Activated naive CD4-positive, alpha-beta T cell treated with anti-CD3 and anti-CD28 coated beads, Interleukin-2, amount 50 U/mL, for 72 hours (primary cell): Measurements from ENCODE around the gene CRCP. TPM values are rescaled to one million over a fixed set of nuclear protein-coding genes. Genes with fewer than 3 reads are reported as not detected.

ENCODE experiments used
- ATAC-seq, 2 donors: fragments of 150-1000 bp; cut with Tn5 transposase; 2 replicates each; pipeline ENCODE4 v1.10.0; 2021; ENCODE audit warnings: mild to moderate bottlenecking in 2 of 2, moderate library complexity in 2 of 2
- DNase-seq, 2 donors: peaks; one replicate each; pipeline ENCODE4 v3.0.0; 2021 to 2022; ENCODE audit warnings: low spot score in 2 of 2
- H3K27ac Mint-ChIP-seq, 2 donors: one replicate each; pipeline ENCODE4 v1.8.0; 2022; ENCODE audit warnings: mild to moderate bottlenecking in 2 of 2, mixed read lengths in 2 of 2
- H3K36me3 Mint-ChIP-seq, 2 donors: one replicate each; pipeline ENCODE4 v1.8.0; 2022; ENCODE audit warnings: mixed read lengths in 2 of 2
- H3K9me3 Mint-ChIP-seq, 2 donors: one replicate each; pipeline ENCODE4 v1.8.0; 2022; ENCODE audit warnings: mixed read lengths in 2 of 2
- total RNA-seq, 2 donors: library from RNA; stranded (reverse); gene quantifications; one replicate each; pipeline ENCODE4 v1.2.3, GENCODE V29; 2022

Gene CRCP
- total RNA-seq, 2 donors from 2014 or later: 18.9 to 33.9 TPM

DNA sequence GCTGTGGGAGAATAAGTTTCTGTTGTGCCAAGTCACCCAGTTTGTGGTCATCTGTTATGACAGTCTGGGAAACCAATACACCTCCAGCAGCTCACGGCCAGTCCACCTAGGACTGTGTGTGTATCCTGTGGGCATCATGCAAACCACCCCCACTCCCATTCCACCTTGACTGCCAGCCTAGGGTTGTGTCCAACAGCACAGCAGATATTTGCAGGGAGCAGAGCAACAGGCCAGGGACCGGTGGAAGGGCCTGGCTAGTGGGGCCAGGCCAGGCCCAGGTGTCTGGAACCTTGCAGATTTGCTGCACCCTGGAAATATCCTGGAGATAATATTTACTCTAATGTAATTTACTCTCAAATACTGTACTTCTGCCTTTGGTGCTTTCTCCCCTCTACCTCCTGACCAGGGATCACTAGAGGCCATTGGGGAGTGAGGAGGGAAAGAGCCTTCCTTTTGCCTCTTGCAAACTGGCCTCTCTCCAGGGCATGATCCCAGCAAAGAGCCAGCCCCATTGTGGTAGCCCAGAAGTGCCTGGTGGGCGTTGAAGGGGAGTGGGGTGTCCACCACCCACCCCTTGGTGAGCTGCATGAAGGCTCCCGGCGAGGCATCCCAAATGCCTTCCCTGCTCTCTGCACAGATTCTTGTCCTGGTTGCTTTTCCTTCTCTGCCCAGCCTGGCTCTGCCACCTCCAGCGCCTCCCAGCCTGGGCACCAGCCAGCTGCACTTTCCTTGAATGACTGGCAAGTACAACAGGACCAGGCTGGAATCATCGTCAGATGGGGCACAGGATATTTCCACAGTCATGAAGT, 75.3 kb downstream of the CRCP start:
- DNase-seq: no peak
- no peak for ATAC-seq
- peaks cover 0 to 4% of the 10 kb centered on the region in 2 donors for H3K36me3 Mint-ChIP-seq
- peaks cover 0 to 4% of the 10 kb centered on the region in 2 donors for H3K9me3 Mint-ChIP-seq
- peak overlapping the region in 1 of 2 donors; percentile 60 for H3K27ac Mint-ChIP-seq

DNA sequence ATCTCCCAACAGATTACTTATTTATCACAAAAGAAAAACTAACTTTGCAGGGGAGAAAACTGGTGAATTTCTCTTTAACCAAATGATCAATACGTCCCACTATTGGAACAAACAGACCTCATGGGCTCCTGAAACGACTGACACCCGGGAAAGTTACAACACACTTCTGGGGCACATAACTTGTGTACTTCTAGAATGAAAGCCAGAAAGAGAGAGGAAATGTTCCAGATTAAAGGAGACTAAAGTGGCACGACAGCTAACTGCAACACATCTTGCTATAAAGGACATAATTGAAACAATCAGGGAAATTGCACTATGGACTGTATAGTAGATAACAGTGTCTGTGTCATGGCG, 75.8 kb downstream of the CRCP start:
- Mint-ChIP-seq H3K9me3 (peaks cover 0 to 4% of the 10 kb centered on the region in 2 donors), H3K36me3 (peaks cover 0 to 4% of the 10 kb centered on the region in 2 donors), H3K27ac (peak overlapping the region in 1 of 2 donors; percentile 60)
- DNase-seq (no peak), ATAC-seq (no peak)

DNA sequence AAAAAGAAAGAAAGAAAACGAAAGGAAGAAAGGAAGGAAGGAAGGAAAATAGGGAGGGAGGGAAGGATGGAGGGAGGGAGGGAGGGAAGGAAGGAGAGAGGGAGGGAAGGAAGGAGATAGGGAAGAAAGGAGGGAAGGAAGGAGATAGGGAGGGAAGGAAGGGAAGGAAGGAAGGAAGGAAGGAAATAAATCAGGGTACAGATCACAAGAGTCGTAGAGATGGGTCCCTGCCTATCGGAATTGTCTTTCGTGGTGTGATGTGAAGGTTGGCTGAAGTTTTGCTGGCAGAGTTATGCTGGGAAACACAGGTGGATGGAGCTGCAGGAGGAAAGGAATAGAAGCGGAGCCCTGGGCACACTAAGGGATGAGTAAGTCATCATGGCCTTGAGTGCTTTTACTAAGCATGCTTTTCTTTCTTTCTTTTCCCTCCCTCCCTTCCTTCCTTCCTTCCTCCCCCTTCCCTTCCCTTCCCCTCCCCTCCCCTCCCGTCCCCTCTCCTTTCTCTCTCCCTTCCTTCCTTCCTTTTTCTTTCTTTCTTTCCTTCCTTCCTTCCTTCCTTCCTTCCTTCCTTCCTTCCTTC, 78.6 kb downstream of the CRCP start:
- no peaks in the 10 kb centered on the region for H3K9me3 Mint-ChIP-seq
- no peak overlapping the region for H3K27ac Mint-ChIP-seq
- DNase-seq (no peak), ATAC-seq (no peak)
- H3K36me3 Mint-ChIP-seq: no peaks in the 10 kb centered on the region

DNA sequence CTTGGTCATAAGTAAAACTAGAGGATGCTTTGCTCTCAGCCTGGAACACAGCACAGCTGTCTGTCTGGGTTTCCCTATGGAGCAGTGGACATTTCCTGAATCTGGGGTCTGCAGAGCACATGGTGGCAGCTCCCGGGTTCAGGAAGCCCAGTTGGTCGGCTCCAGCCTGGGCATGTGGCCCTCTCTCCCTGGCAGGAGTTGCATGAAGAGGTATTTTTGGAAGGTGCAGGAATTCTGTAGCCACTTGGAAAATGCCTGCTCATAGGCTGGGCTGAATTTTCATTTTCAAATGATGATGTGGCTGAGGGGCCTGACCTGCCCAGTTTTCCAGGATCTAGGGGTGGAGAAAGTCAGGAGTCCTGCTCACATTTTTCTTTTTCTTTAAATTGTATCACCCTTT, 83.8 kb downstream of the CRCP start:
- ATAC-seq: no peak
- Mint-ChIP-seq H3K36me3 (no peaks in the 10 kb centered on the region), H3K9me3 (no peaks in the 10 kb centered on the region), H3K27ac (no peak overlapping the region)
- no peak for DNase-seq

DNA sequence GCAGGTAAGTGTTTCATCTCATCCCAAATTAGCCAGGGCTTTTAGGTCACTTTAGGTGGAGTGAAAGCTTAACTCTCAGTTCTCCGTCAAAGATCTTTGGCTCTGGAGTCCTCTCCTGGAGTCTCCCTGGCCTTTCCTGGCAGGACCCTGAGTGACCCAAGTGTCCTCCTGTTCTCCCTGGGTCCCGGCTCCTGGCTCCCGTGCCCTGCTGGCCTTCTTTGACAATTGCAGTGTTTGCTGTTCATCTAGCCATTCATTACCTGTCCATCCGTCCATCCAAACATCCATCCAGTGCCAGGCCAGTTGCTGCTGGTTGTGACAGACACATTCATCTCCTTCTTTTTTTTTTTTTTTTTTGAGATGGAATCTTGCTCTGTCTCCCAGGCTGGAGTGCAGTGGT, 84.3 kb downstream of the CRCP start:
- no peak for ATAC-seq
- H3K9me3 Mint-ChIP-seq: no peaks in the 10 kb centered on the region
- no peak overlapping the region for H3K27ac Mint-ChIP-seq
- DNase-seq: no peak
- H3K36me3 Mint-ChIP-seq: no peaks in the 10 kb centered on the region

DNA sequence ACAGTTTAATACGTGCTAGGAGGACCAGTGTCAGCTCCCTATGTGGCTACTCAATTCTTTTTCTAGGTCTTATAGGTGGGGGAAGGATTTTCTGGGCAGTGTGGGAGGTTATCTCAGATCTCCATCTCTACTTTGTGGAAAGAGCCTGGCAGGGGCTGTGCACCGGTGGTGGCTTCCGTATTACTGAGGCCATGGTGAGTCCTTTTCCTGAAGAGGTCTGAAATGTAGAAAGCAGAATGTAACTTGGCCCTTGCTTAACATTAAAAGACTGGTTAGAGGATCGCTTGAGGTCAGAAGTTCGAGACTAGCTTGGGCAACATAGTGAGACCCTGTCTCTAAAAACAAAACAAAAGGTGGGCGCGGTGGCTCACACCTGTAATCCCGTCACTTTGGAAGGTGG, 87.8 kb downstream of the CRCP start:
- ATAC-seq (no peak), DNase-seq (no peak)
- peaks cover 6 to 7% of the 10 kb centered on the region in 2 donors for H3K36me3 Mint-ChIP-seq
- H3K9me3 Mint-ChIP-seq: no peaks in the 10 kb centered on the region
- H3K27ac Mint-ChIP-seq: peak overlapping the region in 1 of 2 donors; percentile 22

Other genes starting within 250 kb of the CRCP start
- 10 to 100 TPM; 12.0 to 13.6 TPM for gene VKORC1L1, start 241.8 kb upstream of the CRCP start, total RNA-seq
- 10 to 100 TPM; 49.3 to 89.6 TPM for gene GUSB, start 132.6 kb upstream of the CRCP start, total RNA-seq
- gene ASL, start 39.0 kb upstream of the CRCP start, total RNA-seq: 10 to 100 TPM; 22.6 to 30.7 TPM
- 1 to 10 TPM; 1.6 to 4.4 TPM for gene TPST1, start 90.5 kb downstream of the CRCP start, total RNA-seq